Astrocyte of the cerebellum (primary cell): Measurements from ENCODE around the gene TLE4.

Experiments used
- DNase-seq: peaks from one replicate; pipeline ENCODE4 v3.0.0-alpha.2; 2011; ENCODE audit warnings: low read depth
- H3K4me3 ChIP-seq: 2 replicates; pipeline ENCODE4 v1.5.1; 2011; ENCODE audit warnings: mild to moderate bottlenecking, low read depth, low read length, moderate library complexity
- in situ Hi-C: cut with HindIII; loops from 2 replicates; pipeline ENCODE4 v1.10.0; 2017; ENCODE audit warnings: low sequenced_read_pairs
- TF ChIP-seq, protein P1 (sequence below): IDR thresholded peaks from 2 replicates; pipeline ENCODE4 v1.5.1; 2012; ENCODE audit warnings: low read length, low read depth, moderate library complexity, mild to moderate bottlenecking; ENCODE audit errors: missing control alignments

The TLE4 gene

GRCh38 chr9:79671558-79671957 is 99.8 kb downstream of the TLE4 start:
- TF ChIP-seq, protein P1, sequence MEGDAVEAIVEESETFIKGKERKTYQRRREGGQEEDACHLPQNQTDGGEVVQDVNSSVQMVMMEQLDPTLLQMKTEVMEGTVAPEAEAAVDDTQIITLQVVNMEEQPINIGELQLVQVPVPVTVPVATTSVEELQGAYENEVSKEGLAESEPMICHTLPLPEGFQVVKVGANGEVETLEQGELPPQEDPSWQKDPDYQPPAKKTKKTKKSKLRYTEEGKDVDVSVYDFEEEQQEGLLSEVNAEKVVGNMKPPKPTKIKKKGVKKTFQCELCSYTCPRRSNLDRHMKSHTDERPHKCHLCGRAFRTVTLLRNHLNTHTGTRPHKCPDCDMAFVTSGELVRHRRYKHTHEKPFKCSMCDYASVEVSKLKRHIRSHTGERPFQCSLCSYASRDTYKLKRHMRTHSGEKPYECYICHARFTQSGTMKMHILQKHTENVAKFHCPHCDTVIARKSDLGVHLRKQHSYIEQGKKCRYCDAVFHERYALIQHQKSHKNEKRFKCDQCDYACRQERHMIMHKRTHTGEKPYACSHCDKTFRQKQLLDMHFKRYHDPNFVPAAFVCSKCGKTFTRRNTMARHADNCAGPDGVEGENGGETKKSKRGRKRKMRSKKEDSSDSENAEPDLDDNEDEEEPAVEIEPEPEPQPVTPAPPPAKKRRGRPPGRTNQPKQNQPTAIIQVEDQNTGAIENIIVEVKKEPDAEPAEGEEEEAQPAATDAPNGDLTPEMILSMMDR: no peak
- no peak for DNase-seq
- in situ Hi-C loops: no loop called here
- H3K4me3 ChIP-seq: no peak overlapping the region

GRCh38 chr9:79672236-79672635 is 100.5 kb downstream of the TLE4 start:
- no peak for DNase-seq
- no peak overlapping the region for H3K4me3 ChIP-seq
- TF ChIP-seq, protein P1: no peak
- in situ Hi-C loops: no loop called here

GRCh38 chr9:79672891-79673290 is 101.1 kb downstream of the TLE4 start:
- TF ChIP-seq, protein P1: no peak
- in situ Hi-C loops: no loop called here
- H3K4me3 ChIP-seq: no peak overlapping the region
- DNase-seq: no peak

- H3K4me3 ChIP-seq: no peak overlapping the region
- DNase-seq: no peak
- in situ Hi-C loops: no loop called here
- TF ChIP-seq, protein P1: no peak
Observed at GRCh38 chr9:79673614-79674013, 101.8 kb downstream of the TLE4 start.

- DNase-seq: no peak
- H3K4me3 ChIP-seq: no peak overlapping the region
- TF ChIP-seq, protein P1: no peak
- in situ Hi-C loops: no loop called here
Observed at GRCh38 chr9:79674052-79674777, 102.5 kb downstream of the TLE4 start.

DNA sequence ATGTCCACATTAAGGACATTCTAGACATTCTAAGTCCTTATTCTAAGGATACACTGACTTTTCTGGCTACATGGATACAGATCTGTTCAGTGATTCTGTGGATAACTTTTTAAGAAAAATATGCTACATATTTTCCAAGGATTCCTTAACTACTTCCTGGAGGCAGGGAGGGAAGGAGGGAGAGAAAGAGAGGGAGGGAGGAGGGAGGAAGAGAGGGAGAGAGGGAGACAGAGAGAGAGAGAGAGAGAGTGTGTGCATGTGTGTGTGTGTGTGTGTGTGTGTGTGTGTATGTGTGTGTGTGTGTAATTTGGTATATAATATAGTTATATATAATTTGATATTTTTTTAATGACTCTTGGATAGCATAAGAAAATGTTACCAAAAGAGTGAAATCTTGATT is 109.8 kb downstream of the TLE4 start:
- in situ Hi-C loops: no loop called here
- H3K4me3 ChIP-seq: no peak overlapping the region
- DNase-seq: no peak

More for the DNA sequence above, 109.8 kb downstream of the TLE4 start:
- TF ChIP-seq, protein P1: no peak
